Loucy (cell line): ENCODE measurements around the gene BCKDHB.

ENCODE experiments used
- H2AFZ ChIP-seq: fragments of 200-600 bp; sonication (generic); 2 replicates; pipeline ENCODE4 v1.6.0; 2016; ENCODE audit warnings: antibody characterized with exemption, mild to moderate bottlenecking, low read length, moderate library complexity
- H3F3A ChIP-seq: fragments of 200-600 bp; 2 replicates; pipeline ENCODE4 v1.6.0; 2016; ENCODE audit warnings: antibody characterized with exemption, low read depth, mild to moderate bottlenecking
- H3K27me3 ChIP-seq: fragments of 200-600 bp; sonication (generic); 2 replicates; pipeline ENCODE4 v1.6.1; 2014; ENCODE audit warnings: low read length, mild to moderate bottlenecking; ENCODE audit not compliant: insufficient read depth, poor library complexity, severe bottlenecking
- H3K36me3 ChIP-seq: fragments of 200-600 bp; sonication (generic); 2 replicates; pipeline ENCODE4 v1.6.1; 2016; ENCODE audit warnings: low read length; ENCODE audit not compliant: insufficient read depth
- H3K4me1 ChIP-seq: fragments of 200-600 bp; sonication (generic); 2 replicates; pipeline ENCODE4 v1.5.1; 2014; ENCODE audit warnings: low read length, mild to moderate bottlenecking; ENCODE audit not compliant: insufficient read depth, poor library complexity, severe bottlenecking
- H3K4me2 ChIP-seq: fragments of 200-600 bp; sonication (generic); 2 replicates; pipeline ENCODE4 v1.6.0; 2014; ENCODE audit warnings: antibody characterized with exemption, low read length, low read depth, mild to moderate bottlenecking; ENCODE audit not compliant: poor library complexity, severe bottlenecking
- H3K4me3 ChIP-seq: fragments of 200-600 bp; sonication (generic); 2 replicates; pipeline ENCODE4 v1.5.1; 2014; ENCODE audit warnings: low read length, mild to moderate bottlenecking, mixed read lengths; ENCODE audit not compliant: poor library complexity, severe bottlenecking
- H3K79me2 ChIP-seq: fragments of 200-600 bp; sonication (generic); 2 replicates; pipeline ENCODE4 v1.6.1; 2014; ENCODE audit warnings: low read length; ENCODE audit not compliant: insufficient read depth
- H3K9ac ChIP-seq: fragments of 200-600 bp; sonication (generic); 2 replicates; pipeline ENCODE4 v1.6.0; 2014; ENCODE audit warnings: mild to moderate bottlenecking, low read depth, low read length, moderate library complexity; ENCODE audit not compliant: poor library complexity, severe bottlenecking
- H3K9me2 ChIP-seq: fragments of 200-600 bp; sonication (generic); replicated peaks from 2 replicates; pipeline ENCODE4 v1.6.1; 2016; ENCODE audit warnings: low read depth, low read length, mixed read lengths
- H3K9me3 ChIP-seq: fragments of 200-600 bp; sonication (generic); 2 replicates; pipeline ENCODE4 v1.6.1; 2014; ENCODE audit warnings: mild to moderate bottlenecking, antibody characterized with exemption, low read length, low read depth; ENCODE audit not compliant: insufficient read depth
- H4K20me1 ChIP-seq: fragments of 200-600 bp; sonication (generic); 2 replicates; pipeline ENCODE4 v1.6.0; 2014; ENCODE audit warnings: antibody characterized with exemption, low read length, mild to moderate bottlenecking; ENCODE audit not compliant: insufficient read depth, poor library complexity, severe bottlenecking
- CTCF ChIP-seq: fragments of 200-600 bp; sonication (generic); conservative IDR thresholded peaks from 2 replicates; pipeline ENCODE4 v1.5.1; 2014; ENCODE audit warnings: mild to moderate bottlenecking, antibody characterized with exemption, low read length
- EZH2phosphoT487 ChIP-seq: fragments of 200-600 bp; IDR thresholded peaks from 2 replicates; pipeline ENCODE4 v1.6.1; 2018; ENCODE audit warnings: antibody characterized with exemption, mild to moderate bottlenecking, moderate library complexity, borderline replicate concordance

BCKDHB gene

GRCh38 chr6:80328652-80329051, 222.2 kb downstream of the BCKDHB start:
- no peaks in the 10 kb centered on the region for H3K36me3 ChIP-seq
- no peaks in the 10 kb centered on the region for H3K27me3 ChIP-seq
- no peak overlapping the region for H3K9ac ChIP-seq
- no peaks in the 10 kb centered on the region for H3K9me3 ChIP-seq
- H3K79me2 ChIP-seq = no peaks in the 10 kb centered on the region
- H3K4me2 ChIP-seq = no peak overlapping the region
- no peak overlapping the region for H3K4me3 ChIP-seq
- no peak overlapping the region for H2AFZ ChIP-seq
- H3K9me2 ChIP-seq = no peaks in the 10 kb centered on the region
- H4K20me1 ChIP-seq = no peaks in the 10 kb centered on the region
- peaks cover 6% of the 10 kb centered on the region for H3K4me1 ChIP-seq
- TF ChIP-seq EZH2phosphoT487 (no peak), CTCF (no peak)
- H3F3A ChIP-seq = no peaks in the 10 kb centered on the region

- Histone ChIP-seq H3K27me3 (no peaks in the 10 kb centered on the region), H3K4me3 (no peak overlapping the region), H3K36me3 (no peaks in the 10 kb centered on the region), H3K9me2 (no peaks in the 10 kb centered on the region), H2AFZ (no peak overlapping the region), H3K9me3 (no peaks in the 10 kb centered on the region), H3K4me2 (no peak overlapping the region), H3K79me2 (no peaks in the 10 kb centered on the region), H4K20me1 (no peaks in the 10 kb centered on the region), H3F3A (no peaks in the 10 kb centered on the region), H3K4me1 (peaks cover 6% of the 10 kb centered on the region), H3K9ac (no peak overlapping the region)
- TF ChIP-seq CTCF = no peak
- no peak for TF ChIP-seq EZH2phosphoT487
Observed at GRCh38 chr6:80329496-80329895, 223.0 kb downstream of the BCKDHB start.

- H3K27me3 ChIP-seq = no peaks in the 10 kb centered on the region
- no peaks in the 10 kb centered on the region for H3K9me2 ChIP-seq
- H3K36me3 ChIP-seq = no peaks in the 10 kb centered on the region
- H4K20me1 ChIP-seq = no peaks in the 10 kb centered on the region
- no peak overlapping the region for H3K9ac ChIP-seq
- no peaks in the 10 kb centered on the region for H3K9me3 ChIP-seq
- H2AFZ ChIP-seq = no peak overlapping the region
- H3F3A ChIP-seq = no peaks in the 10 kb centered on the region
- H3K4me2 ChIP-seq = no peak overlapping the region
- H3K4me1 ChIP-seq = peaks cover 6% of the 10 kb centered on the region
- no peak for TF ChIP-seq EZH2phosphoT487
- H3K4me3 ChIP-seq = no peak overlapping the region
- no peaks in the 10 kb centered on the region for H3K79me2 ChIP-seq
Observed at GRCh38 chr6:80330961-80331360, 224.5 kb downstream of the BCKDHB start.

GRCh38 chr6:80331522-80331921, 225.1 kb downstream of the BCKDHB start:
- Histone ChIP-seq H3K4me1 (peaks cover 6% of the 10 kb centered on the region), H3K4me2 (no peak overlapping the region), H3K9ac (no peak overlapping the region), H4K20me1 (no peaks in the 10 kb centered on the region), H3K36me3 (no peaks in the 10 kb centered on the region), H3K9me3 (no peaks in the 10 kb centered on the region), H3K9me2 (no peaks in the 10 kb centered on the region), H3K27me3 (no peaks in the 10 kb centered on the region), H2AFZ (no peak overlapping the region), H3K4me3 (no peak overlapping the region), H3K79me2 (no peaks in the 10 kb centered on the region), H3F3A (no peaks in the 10 kb centered on the region)
- TF ChIP-seq EZH2phosphoT487 (no peak), CTCF (no peak)
